K562 (cell line): ENCODE measurements around the gene FMNL2. TPM values are rescaled to one million over a fixed set of nuclear protein-coding genes. Genes with fewer than 3 reads are reported as not detected.

Experiments
- ATAC-seq: fragments of 200-7000 bp; cut with Tn5 transposase; 3 replicates; pipeline ENCODE4 v1.9.1; 2020; ENCODE audit warnings: moderate library complexity
- BruUV-seq: library from RNA; stranded (reverse); fragments of 400-500 nt; replicated peaks from 2 replicates; lab custom pipeline; 2021; lab: Mats Ljungman, UMichigan
- CTCF ChIA-PET: fragments of 300-600 bp; formaldehyde crosslinking; extraction: SDS; loops from one replicate; lab custom pipeline; 2021; ENCODE audit warnings: low intra/inter-chr PET ratio; lab: Yijun Ruan, JAX
- POLR2A ChIA-PET: fragments of 300-600, 350-650 bp; sonication (Branson Sonifier 250); formaldehyde crosslinking; extraction: SDS; loops from one replicate; lab custom pipeline; 2021; ENCODE audit warnings: antibody characterized with exemption, inconsistent platforms; lab: Yijun Ruan, JAX
- DNase-seq, 4 experiments: peaks; one replicate each; pipeline versions ENCODE4 v3.0.0 to v3.0.0-alpha.2; 2011 to 2018; ENCODE audit warnings: low spot score in 3 of 4, mixed read lengths in 3 of 4; ENCODE audit errors: extremely low read depth in 1 of 4
- FAIRE-seq: peaks from 2 replicates; lab custom pipeline; 2011; peaks lifted over from hg19 to GRCh38; lab: Jason Lieb, UNC
- H2AFZ ChIP-seq: 2 replicates; pipeline ENCODE4 v1.6.0; 2011; ENCODE audit warnings: low read depth, low read length, control low read depth, inconsistent platforms
- H3K27ac ChIP-seq: fragments of 200-600 bp; 3 replicates; pipeline ENCODE4 v1.8.0; 2011; ENCODE audit warnings: low read depth, mild to moderate bottlenecking, control low read depth, inconsistent platforms, low read length, moderate library complexity, mixed read lengths; ENCODE audit errors: extremely low read depth
- H3K27me3 ChIP-seq, 2 experiments: fragments of 300-600 bp in 1 of 2; 2 replicates in 1 of 2; 3 replicates in 1 of 2; pipeline versions ENCODE4 v1.6.0 to v1.8.0; 2011; ENCODE audit warnings: inconsistent platforms in 2 of 2, low read length in 2 of 2, mild to moderate bottlenecking in 1 of 2, mixed read lengths in 1 of 2, moderate library complexity in 1 of 2; ENCODE audit not compliant: control insufficient read depth in 2 of 2, insufficient read depth in 2 of 2
- H3K36me3 ChIP-seq: fragments of 300-600 bp; 3 replicates; pipeline ENCODE4 v1.8.0; 2011; ENCODE audit warnings: mild to moderate bottlenecking, low read length, inconsistent platforms; ENCODE audit not compliant: control insufficient read depth, insufficient read depth
- H3K4me1 ChIP-seq, 2 experiments: fragments of 200-600 bp in 1 of 2; replicated peaks in 1 of 2; 2 replicates in 1 of 2; 3 replicates in 1 of 2; pipeline versions ENCODE4 v1.5.1 to v1.8.0; 2011; ENCODE audit warnings: inconsistent platforms in 2 of 2, low read length in 2 of 2, mild to moderate bottlenecking in 1 of 2, mixed read lengths in 1 of 2, moderate library complexity in 1 of 2; ENCODE audit not compliant: control insufficient read depth in 2 of 2, insufficient read depth in 2 of 2
- H3K4me2 ChIP-seq: 2 replicates; pipeline ENCODE4 v1.6.1; 2011; ENCODE audit warnings: low read length, control low read depth, inconsistent platforms, mixed read lengths; ENCODE audit not compliant: insufficient read depth
- H3K4me3 ChIP-seq: fragments of 200-600 bp; sonication (generic), shearing (Covaris generic); 2 replicates; pipeline ENCODE4 v1.5.1; 2016; ENCODE audit warnings: control low read depth, inconsistent platforms
- H3K79me2 ChIP-seq: fragments of 200-600 bp; 3 replicates; pipeline ENCODE4 v1.8.0; 2011; ENCODE audit warnings: low read length, inconsistent platforms; ENCODE audit not compliant: control insufficient read depth, insufficient read depth
- H3K9ac ChIP-seq, 2 experiments: 2 replicates each; pipeline versions ENCODE4 v1.6.0 to v1.6.1; 2011; ENCODE audit warnings: low read depth in 2 of 2, low read length in 2 of 2, control low read depth in 1 of 2, inconsistent platforms in 1 of 2, mild to moderate bottlenecking in 1 of 2, mixed read lengths in 1 of 2; ENCODE audit not compliant: insufficient read depth in 1 of 2
- H3K9me1 ChIP-seq: one replicate; pipeline ENCODE4 v1.6.0; 2011; ENCODE audit warnings: inconsistent platforms, mild to moderate bottlenecking, low read length, moderate library complexity; ENCODE audit not compliant: control insufficient read depth, insufficient read depth
- H3K9me3 ChIP-seq: replicated peaks from 2 replicates; pipeline ENCODE4 v1.5.1; 2011; ENCODE audit warnings: low read depth, low read length, inconsistent platforms; ENCODE audit not compliant: control insufficient read depth, insufficient read depth
- H4K20me1 ChIP-seq: replicated peaks from 2 replicates; pipeline ENCODE4 v1.6.1; 2011; ENCODE audit warnings: low read length, inconsistent platforms, mixed read lengths; ENCODE audit not compliant: control insufficient read depth, insufficient read depth
- GTF2A2 ChIP-seq: IDR thresholded peaks from 2 replicates; pipeline ENCODE4 v1.6.1; 2016; ENCODE audit warnings: mild to moderate bottlenecking, missing genetic modification characterization, missing compliant biosample characterization
- HEY1 ChIP-seq: fragments of 250-450 bp; sonication (Bioruptor Pico); IDR thresholded peaks from 2 replicates; pipeline ENCODE4 v1.5.0; 2020; ENCODE audit warnings: mild to moderate bottlenecking, moderate library complexity, borderline replicate concordance
- MIER1 ChIP-seq: fragments of 450-650 bp; IDR thresholded peaks from 2 replicates; pipeline ENCODE4 v1.6.1; 2016; ENCODE audit warnings: antibody characterized with exemption, mild to moderate bottlenecking, low read depth
- SFPQ ChIP-seq: fragments of 200-400 bp; formaldehyde crosslinking; IDR thresholded peaks from 2 replicates; pipeline ENCODE4 v1.6.1; 2017; ENCODE audit warnings: mild to moderate bottlenecking, low read depth, low read length, moderate library complexity
- TAF1 ChIP-seq: IDR thresholded peaks from 2 replicates; pipeline ENCODE4 v1.6.1; 2011; ENCODE audit warnings: mild to moderate bottlenecking, low read length, moderate library complexity; ENCODE audit not compliant: insufficient read depth, control insufficient read depth, severe bottlenecking; ENCODE audit errors: extremely low read depth
- TFE3 ChIP-seq: fragments of 450-650 bp; formaldehyde crosslinking; IDR thresholded peaks from 2 replicates; pipeline ENCODE4 v1.4.0; 2020; ENCODE audit warnings: mild to moderate bottlenecking, mixed read lengths
- TRIM24 ChIP-seq, 2 experiments: fragments of 450-650 bp; IDR thresholded peaks; 2 replicates each; pipeline ENCODE4 v1.6.1; 2016
- U2AF2 ChIP-seq: fragments of 200-400 bp; formaldehyde crosslinking; optimal IDR thresholded peaks from 2 replicates; pipeline ENCODE3; 2017; ENCODE audit warnings: low read depth, mild to moderate bottlenecking, low read length
- ZNF184 ChIP-seq: sonication (generic); formaldehyde crosslinking; IDR thresholded peaks from 2 replicates; pipeline ENCODE4 v1.5.0; 2020; ENCODE audit warnings: missing genetic modification reagents
- ZNF561 ChIP-seq: fragments of 450-650 bp; formaldehyde crosslinking; conservative IDR thresholded peaks from 2 replicates; pipeline ENCODE4 v1.4.0; 2020; ENCODE audit warnings: mild to moderate bottlenecking, moderate library complexity
- in situ Hi-C: fragments of 300-500 bp; cut with MboI; formaldehyde crosslinking; loops from 4 replicates; pipeline ENCODE4 v1.15.0; 2018; ENCODE audit warnings: inconsistent platforms, mixed read lengths
- intact Hi-C: fragments of 100-400 bp; cut with micrococcal nuclease; formaldehyde crosslinking; loops from 2 replicates; pipeline ENCODE4 v1.14.2; 2022
- polyA plus RNA-seq, 8 experiments: library from polyadenylated mRNA; depleted of rRNA in 4 of 8; stranded (reverse) in 5 of 8; unstranded in 3 of 8; fragments of >200 nt; fragmentation: Nextera tagmentation in 2 of 8; fragmentation: Illumina TruSeq in 1 of 8; extraction: Ambion mirVana in 2 of 8; extraction: Trizol in 1 of 8; gene quantifications; 2 replicates each; pipeline versions ENCODE4 v1.2.1 to v1.2.3, GENCODE V29; 2011 to 2014; ENCODE audit warnings: inconsistent platforms in 1 of 8, missing spikeins in 1 of 8
- total RNA-seq, 7 experiments: library from RNA; depleted of rRNA in 6 of 7; stranded (reverse); fragments of >200 nt in 6 of 7; fragmentation: Illumina TruSeq in 2 of 7; extraction: Trizol in 2 of 7; gene quantifications; 2 replicates each; pipeline versions ENCODE4 v1.2.1 to v1.2.3, GENCODE V29; 2011 to 2021; ENCODE audit warnings: low replicate concordance in 1 of 7

FMNL2 gene
- total and polyA plus RNA-seq, 9 of the 15 experiments (the other 6 are each of a cell fraction or from before 2014, with no cell fraction given): 0.15 to 0.49 (median 0.24) TPM; not detected in 1

GRCh38 chr2:152423684-152424083, 88.7 kb downstream of the FMNL2 start:
- Histone ChIP-seq H3K4me3 (no peak overlapping the region), H3K9ac (no peak overlapping the region), H3K4me2 (no peak overlapping the region), H2AFZ (no peak overlapping the region), H3K27me3 (peaks cover 5 to 8% of the 10 kb centered on the region in 2 experiments; a peak in 3 of 5 replicates), H3K4me1 (no peaks in the 10 kb centered on the region), H3K36me3 (no peaks in the 10 kb centered on the region), H3K79me2 (no peaks in the 10 kb centered on the region), H3K27ac (no peak overlapping the region), H4K20me1 (no peaks in the 10 kb centered on the region), H3K9me3 (no peaks in the 10 kb centered on the region), H3K9me1 (no peaks in the 10 kb centered on the region)
- no TSS peak for BruUV-seq
- FAIRE-seq (no peak), DNase-seq (no peak), ATAC-seq (no peak)
- in situ Hi-C loops (no loop called here), intact Hi-C loops (no loop called here)
- ChIA-PET CTCF (no interaction called here), POLR2A (interaction anchor here (0.9 kb wide), 1 partner anchor 13 kb away, joined by 3 read pairs; no protein-coding TSS in a partner anchor)
- TF ChIP-seq TFE3 (CRISPR knock-in tag): no peak
- TF ChIP-seq U2AF2: no peak
- TF ChIP-seq ZNF561: no peak
- no peak for TF ChIP-seq GTF2A2 (tag)
- no peak for TF ChIP-seq SFPQ
- no peak for TF ChIP-seq TAF1
- no peak for TF ChIP-seq TRIM24 (IDR thresholded peaks at IDR 0.05)
- TF ChIP-seq MIER1: no peak
- no peak for TF ChIP-seq ZNF184 (CRISPR knock-in tag)
- no peak for TF ChIP-seq HEY1 (CRISPR knock-in tag)
